GM18499 (cell line): ENCODE data around the gene C1QA.

ENCODE experiments used
- ATAC-seq: cut with Tn5 transposase; IDR thresholded peaks from one replicate; pipeline ENCODE4 v1.9.1; 2021; ENCODE audit warnings: moderate number of reproducible peaks; ENCODE audit not compliant: insufficient read depth, unreplicated experiment

C1QA gene, protein sequence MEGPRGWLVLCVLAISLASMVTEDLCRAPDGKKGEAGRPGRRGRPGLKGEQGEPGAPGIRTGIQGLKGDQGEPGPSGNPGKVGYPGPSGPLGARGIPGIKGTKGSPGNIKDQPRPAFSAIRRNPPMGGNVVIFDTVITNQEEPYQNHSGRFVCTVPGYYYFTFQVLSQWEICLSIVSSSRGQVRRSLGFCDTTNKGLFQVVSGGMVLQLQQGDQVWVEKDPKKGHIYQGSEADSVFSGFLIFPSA

DNA sequence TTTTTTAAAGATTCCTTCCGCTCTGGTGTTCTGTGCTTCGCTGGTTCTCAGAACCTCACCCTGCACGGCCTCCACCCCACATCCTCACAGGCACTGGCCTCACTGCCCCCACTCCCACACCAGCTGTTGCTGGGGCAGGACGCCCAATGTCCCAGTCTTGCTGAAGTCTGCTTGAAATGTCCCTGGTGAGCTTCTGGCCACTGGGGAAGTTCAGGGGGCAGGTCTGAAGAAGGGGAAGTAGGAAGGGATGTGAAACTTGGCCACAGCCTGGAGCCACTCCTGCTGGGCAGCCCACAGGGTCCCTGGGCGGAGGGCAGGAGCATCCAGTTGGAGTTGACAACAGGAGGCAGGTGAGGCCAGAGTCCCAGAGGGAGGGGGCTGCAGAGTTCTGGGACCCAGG, at the start of gene C1QA:
Gene C1QA (plus strand): TSS at position 276 of the 400 bp plus-strand sequence. CDS start 989 bp downstream, outside the sequence.
- ATAC-seq, result no peak

DNA sequence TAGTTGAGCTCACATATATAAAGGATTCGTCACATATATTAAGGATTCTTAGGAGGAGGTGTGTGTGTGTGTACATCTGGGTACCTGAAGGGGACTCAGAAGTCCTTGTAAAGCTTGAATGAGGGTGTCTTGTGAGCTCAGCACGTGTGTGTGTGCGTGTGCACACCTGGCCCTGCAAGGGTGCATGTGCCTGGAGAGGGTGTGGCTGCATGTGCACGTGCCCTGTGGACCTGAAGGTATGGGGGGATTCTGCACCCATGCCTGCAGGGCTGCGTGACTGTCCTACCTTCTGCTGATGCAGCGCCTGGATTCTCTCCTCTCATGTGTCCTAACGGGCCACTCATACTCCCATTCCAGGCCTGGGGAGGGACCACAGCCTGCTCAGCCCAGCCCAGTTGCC, 49.2 kb upstream of the C1QA start:
- ATAC-seq, result no peak

DNA sequence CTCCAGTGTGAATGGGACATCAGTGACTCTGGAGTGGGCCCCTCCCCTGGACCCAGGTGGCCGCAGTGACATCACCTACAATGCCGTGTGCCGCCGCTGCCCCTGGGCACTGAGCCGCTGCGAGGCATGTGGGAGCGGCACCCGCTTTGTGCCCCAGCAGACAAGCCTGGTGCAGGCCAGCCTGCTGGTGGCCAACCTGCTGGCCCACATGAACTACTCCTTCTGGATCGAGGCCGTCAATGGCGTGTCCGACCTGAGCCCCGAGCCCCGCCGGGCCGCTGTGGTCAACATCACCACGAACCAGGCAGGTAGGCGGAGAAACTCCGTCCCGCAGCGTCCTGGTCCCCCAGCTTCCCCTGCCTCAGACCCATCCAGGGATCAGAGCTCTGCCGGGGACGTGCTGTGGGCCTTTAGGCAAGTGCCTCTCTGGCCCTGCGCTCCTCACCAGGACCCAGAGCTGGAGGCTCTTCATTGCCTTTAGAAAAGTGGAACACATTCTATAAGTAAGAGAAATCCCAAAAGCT, 47.5 kb upstream of the C1QA start:
- no peak for ATAC-seq

DNA sequence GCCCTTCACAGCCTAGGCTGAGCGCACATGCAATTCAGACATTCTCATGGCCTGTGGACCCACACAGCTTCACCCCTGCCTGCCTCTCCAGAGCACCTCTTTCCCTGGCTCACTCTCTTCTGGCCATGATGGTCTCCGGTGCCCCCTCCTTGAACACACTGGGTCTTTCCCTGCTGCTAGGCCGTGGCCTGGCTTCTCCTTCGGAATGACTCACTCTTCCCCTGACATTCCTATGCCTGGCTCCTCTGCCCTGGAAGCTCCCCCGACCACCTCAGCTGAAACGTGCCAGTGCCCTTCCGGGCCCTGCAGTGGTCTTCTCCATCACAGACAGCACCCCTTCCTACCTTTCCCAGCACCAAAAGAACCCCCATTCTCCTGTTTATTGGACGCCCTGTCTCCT, 44.9 kb upstream of the C1QA start:
- ATAC-seq, result no peak

DNA sequence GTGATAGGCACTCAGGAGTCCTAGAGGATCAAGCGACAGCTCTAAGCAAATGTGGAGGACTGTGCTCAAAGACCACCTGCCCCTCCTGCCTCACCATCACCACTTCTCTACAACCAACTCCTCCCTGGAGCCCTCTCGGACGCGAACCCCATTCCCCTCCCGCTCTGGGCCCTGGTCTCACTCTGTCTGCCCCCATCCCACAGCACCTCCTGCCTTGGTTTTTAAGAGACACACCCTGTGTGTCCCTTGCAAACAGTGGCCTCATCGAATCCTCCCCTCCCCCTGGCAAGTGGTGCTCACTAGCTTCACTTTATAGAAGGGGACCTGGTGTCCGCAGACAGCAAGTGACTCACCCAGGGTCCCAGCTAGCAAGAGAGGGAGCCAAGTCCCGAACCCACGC, 44.4 kb upstream of the C1QA start:
- no peak for ATAC-seq

DNA sequence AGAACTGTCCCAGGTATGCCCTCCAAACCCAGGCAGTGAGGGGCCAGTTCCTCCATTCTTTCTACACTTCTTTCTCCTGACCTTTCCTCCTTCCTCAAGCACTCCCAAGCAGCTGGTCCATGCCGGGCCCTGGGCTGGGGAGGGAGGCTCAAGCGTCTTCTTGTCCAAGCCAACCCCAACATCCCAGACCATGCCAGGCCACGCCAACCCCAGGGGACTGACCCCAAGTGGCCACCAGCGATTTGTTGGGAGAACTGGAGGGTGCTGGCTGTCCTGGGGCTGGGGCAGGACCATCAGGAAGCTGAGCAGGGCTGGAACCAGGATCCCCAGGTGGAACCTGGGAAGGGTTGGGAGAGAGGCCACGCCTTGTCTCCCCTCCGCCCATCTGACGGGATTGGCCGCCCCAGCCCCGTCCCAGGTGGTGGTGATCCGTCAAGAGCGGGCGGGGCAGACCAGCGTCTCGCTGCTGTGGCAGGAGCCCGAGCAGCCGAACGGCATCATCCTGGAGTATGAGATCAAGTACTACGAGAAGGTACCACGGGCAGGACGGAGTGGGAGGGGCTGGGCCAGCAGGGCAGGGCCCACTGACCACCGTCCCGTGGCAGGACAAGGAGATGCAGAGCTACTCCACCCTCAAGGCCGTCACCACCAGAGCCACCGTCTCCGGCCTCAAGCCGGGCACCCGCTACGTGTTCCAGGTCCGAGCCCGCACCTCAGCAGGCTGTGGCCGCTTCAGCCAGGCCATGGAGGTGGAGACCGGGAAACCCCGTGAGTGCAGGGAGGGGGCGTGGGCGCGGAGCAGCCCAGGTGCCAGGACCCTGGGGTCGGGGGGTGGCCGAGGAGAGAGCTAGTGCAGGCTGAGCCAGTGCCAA, 43.3 kb upstream of the C1QA start:
- no peak for ATAC-seq

DNA sequence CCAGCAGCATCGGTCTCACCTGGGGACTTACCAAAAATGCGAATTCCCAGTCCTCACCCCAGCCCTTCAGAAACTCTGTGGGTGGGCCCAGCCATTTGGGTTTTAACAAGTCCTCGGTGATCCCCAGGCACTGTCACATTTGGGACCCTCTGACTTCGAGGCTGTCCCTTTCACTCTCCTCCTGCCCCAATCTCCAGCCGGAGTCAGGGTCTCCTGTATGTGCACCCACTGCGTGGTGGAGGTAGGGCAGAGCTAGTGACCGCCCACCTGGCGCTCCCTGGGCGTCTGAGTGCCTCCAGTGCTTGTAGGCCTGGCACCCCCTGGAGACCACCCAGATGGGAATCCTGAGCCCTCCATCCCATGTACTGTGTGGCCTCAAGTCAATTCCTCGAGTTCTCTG, 42.0 kb upstream of the C1QA start:
- no peak for ATAC-seq

DNA sequence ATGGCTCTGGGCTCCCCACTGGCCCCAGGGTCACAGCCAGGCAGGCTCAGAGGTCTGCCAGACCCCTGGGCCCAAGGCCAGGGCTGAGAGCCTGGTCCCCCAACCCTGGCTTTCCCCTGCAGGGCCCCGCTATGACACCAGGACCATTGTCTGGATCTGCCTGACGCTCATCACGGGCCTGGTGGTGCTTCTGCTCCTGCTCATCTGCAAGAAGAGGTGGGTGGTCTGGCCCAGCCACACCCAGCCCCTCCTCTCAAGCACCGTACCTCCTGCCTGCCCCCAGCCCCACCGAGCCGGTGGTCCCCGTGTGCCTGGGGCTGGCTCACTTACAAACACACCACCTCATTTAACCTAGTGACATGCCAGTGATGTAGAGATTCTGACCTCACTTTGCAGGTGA, 41.3 kb upstream of the C1QA start:
- no peak for ATAC-seq

DNA sequence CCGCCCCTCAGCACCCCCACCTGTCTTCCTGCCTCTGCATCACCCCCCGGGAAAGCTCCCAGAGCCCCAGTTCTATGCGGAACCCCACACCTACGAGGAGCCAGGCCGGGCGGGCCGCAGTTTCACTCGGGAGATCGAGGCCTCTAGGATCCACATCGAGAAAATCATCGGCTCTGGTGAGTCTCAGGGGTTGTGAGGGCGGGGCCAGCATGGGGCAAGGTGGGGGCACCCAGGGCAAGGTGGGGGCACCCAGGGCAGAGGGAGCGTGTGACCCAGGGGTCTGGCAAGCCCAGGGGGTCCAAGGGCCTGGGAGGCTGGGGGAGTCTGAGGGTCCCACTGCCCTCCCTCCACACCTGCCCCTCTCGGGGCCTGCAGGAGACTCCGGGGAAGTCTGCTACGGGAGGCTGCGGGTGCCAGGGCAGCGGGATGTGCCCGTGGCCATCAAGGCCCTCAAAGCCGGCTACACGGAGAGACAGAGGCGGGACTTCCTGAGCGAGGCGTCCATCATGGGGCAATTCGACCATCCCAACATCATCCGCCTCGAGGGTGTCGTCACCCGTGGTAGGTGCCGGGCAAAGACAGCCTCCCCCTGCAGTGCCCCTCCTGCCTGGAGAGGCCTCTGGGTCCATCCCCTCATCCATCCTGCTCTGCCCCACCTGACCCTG, 39.0 kb upstream of the C1QA start:
- ATAC-seq, result no peak

DNA sequence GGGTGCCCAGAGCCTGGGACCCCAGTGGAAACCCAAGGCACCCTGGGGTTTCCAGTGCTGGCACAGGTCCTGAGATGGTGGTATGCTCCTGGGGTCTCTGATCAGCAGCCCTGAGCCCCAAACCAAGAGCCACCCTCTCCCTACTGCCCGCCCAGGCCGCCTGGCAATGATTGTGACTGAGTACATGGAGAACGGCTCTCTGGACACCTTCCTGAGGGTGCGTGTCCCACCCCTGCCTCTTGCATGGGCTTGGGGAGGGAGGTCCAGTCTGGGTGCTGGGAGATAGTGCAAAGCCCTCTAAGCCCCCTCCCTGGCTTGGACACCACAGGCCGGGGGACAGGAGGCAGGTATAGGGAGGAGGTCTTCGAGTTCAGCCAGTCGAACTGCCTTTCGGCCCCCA, 38.4 kb upstream of the C1QA start:
- no peak for ATAC-seq

DNA sequence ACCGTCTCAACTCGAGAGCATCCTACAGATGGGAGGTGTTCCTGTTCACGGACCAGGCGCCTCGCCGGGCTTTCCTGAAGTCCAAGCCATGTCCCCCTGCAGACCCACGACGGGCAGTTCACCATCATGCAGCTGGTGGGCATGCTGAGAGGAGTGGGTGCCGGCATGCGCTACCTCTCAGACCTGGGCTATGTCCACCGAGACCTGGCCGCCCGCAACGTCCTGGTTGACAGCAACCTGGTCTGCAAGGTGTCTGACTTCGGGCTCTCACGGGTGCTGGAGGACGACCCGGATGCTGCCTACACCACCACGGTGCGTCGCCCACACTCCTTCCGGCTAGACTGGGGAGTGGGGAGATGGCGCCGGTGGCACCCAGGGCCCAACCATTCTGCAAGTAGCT, 37.7 kb upstream of the C1QA start:
- ATAC-seq, result no peak

DNA sequence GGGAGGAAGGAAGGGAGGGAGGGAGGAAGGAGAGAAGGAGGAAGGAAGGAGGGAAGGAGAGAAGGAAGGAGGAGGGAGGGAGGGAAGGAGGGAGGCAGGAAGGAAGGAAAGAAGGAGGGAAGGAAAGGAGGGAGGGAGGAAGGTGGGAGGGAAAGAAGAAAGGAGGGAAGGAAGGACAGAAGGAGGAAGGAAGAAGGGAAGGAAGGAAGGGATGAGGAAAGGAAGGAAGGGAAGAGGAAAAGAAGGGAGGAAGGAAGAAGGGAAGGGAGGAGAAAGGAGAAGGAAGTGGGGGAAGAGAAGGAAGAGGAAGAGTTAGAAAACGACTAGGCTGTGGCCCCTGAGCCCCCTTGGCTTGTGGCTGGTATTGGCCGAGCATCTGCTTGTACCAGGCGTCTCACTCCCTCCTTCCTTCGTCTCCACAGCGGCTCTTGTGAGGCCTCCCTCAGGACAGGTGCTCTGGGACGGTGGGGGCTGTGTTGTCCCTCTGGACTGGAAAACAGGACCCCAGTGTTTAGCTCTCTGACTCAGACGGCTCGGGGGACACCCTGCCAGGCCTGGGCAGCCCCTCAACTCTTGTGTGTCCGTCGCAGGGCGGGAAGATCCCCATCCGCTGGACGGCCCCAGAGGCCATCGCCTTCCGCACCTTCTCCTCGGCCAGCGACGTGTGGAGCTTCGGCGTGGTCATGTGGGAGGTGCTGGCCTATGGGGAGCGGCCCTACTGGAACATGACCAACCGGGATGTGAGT, 36.2 kb upstream of the C1QA start:
- ATAC-seq, result no peak

DNA sequence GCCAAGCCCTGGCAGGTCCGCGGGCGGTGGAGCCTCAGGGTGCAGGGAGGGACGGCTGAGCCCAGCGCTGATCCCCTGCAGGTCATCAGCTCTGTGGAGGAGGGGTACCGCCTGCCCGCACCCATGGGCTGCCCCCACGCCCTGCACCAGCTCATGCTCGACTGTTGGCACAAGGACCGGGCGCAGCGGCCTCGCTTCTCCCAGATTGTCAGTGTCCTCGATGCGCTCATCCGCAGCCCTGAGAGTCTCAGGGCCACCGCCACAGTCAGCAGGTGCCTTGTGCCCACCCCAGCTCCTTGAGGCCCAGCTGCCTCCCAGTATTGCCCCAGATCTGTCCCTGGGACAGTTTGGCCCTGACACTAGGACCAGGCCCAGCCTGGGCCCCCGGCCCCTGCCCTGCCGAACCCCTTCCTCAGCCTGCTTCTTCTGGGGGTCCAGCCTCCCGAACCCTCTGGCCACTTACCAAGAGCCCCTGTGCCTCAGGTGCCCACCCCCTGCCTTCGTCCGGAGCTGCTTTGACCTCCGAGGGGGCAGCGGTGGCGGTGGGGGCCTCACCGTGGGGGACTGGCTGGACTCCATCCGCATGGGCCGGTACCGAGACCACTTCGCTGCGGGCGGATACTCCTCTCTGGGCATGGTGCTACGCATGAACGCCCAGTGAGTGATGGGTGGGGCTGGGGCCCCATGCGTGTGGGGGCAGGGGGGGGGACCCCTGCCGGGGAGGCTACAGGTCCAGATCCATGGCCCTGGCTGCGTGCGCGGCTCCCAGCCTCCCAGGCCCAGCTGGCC, 35.4 kb upstream of the C1QA start:
- ATAC-seq, result no peak

DNA sequence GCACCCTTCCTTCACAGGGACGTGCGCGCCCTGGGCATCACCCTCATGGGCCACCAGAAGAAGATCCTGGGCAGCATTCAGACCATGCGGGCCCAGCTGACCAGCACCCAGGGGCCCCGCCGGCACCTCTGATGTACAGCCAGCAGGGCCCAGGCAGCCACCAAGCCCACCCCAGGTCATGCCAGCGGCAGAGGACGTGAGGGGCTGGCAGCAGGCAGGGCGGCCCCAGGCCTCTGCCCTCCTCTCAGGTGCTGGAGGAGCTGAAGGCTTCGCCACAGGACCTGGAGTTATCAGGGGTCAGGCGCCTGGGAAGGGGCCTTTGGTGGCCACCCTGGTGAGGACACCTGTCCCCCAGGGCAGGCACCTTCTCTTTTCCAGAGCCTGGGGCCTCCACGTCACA, 34.8 kb upstream of the C1QA start:
- no peak for ATAC-seq

DNA sequence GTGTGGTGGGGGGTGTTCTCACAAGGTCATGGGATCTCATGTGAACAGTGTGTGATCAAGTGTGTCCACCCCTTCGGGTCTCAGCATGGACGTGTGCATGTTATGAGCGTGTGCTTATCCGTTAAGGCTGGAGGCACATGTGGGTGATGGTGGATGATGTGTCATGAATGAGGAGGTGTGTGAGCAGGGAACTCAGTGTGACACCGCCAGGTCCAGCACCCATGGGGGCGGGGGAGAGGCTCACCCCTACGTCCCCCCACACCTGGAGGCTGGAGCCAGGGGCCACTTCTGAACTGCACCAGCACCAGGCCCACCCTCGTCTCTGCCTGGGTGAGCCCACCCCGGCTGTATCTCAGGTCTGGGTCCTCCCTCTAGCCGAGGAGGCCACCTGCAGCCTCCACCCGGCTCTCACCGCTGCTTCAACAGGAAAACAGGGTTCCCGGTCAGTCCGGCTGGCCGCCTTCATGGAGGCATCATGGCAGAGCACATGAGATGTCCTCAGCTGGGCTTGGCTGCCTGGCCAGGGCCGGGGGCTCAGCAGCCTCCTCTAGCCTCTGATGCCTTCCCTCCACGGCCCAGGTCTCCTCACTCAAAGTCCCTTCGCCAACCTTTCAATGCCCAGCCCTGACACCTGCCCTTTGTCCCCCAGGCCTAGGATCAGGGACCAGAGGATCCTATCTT, 34.2 kb upstream of the C1QA start:
- no peak for ATAC-seq

DNA sequence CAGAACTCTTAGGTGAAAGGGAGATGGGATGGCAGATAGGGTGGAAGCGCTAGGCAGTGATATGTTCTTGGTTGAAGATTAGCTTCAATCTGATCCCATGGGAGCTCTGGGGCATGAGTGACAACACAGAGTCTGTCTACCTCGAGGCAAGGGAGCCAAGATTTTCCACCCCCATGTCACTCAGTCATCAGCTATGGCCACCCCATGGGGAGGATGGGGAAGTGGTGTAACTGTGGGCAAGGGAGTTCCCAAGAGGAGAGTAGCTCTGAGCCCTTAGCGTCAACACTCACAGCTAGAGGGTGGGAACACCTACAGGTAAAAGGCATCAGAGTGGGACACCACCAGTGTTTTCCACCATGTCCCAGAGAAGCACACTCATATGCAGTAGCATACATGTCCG, 30.3 kb upstream of the C1QA start:
- ATAC-seq, result no peak

DNA sequence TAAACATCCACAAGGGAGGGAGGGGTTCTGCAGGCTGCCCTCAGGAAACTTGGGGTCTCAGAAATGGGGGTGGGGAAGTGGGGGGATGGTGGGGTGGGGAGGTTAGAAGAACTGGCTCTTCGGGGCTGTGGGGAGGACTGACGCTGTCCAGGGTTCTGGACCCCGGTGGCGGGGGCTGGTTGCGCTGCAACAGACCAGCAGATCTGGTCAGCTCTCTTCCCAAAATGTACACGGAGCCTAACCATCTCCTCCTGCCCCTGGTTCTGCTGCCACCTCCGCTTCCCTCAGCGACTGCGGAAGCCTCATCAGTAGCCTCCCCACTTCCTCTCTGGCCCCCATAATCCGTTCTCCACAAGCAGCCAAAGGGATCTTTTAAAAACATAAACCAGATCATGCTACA, 29.3 kb upstream of the C1QA start:
- no peak for ATAC-seq

DNA sequence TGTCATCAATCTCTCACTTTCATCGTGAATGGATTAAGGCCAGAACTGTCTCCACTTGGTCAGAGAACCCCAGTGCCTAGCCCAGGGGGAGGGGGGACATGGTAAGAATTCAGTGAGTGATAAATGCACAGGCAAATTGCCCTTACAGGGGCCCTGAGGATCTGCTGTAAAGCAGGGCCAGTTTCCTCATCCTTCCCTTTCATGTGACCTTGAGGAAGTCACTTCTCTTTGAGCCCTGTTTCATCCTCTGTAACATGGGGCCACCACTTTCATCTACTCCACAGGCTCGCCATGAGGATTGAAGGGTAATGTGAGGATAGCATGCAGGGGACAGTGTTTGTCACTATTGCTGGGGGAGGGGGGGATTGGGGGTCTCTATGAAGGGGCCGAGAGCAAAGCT, 28.1 kb upstream of the C1QA start:
- ATAC-seq, result no peak

DNA sequence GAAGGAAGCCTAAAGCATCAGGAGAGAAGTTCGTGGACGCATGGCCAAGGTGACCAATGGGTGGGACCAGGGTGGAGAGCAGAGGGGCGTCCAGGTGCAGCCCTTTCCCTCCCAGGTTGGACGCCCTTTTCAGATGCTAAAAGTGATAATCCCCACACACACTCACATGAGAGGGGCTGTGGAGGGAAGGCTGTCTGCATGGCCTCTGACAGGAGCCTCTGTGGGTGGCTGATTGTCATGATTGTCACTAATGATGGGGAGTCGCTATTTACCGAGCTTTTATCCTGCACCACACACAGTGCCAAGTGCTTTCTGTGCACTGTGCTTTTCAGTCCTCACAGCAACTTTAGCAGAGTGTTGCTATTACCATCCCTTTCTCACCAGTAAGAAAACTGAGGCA, 27.1 kb upstream of the C1QA start:
- ATAC-seq, result no peak
